GM10248 (cell line): ENCODE measurements around the gene RAB3D.

Experiments used
- CTCF ChIA-PET: fragments of 300-600 bp; sonication (Branson Sonifier 250); formaldehyde crosslinking; extraction: SDS; loops from one replicate; lab custom pipeline; 2021; ENCODE audit warnings: antibody characterized with exemption; lab: Yijun Ruan, JAX
- POLR2A ChIA-PET: fragments of 350-650 bp; sonication (Branson Sonifier 250); formaldehyde crosslinking; extraction: SDS; loops from one replicate; lab custom pipeline; 2020; ENCODE audit warnings: antibody characterized with exemption; lab: Yijun Ruan, JAX
- DNase-seq: peaks from one replicate; pipeline ENCODE4 v3.0.0; 2012; ENCODE audit errors: extremely low spot score
- CTCF ChIP-seq: IDR thresholded peaks from 2 replicates; pipeline ENCODE4 v1.5.1; 2012; ENCODE audit warnings: mild to moderate bottlenecking, low read depth; ENCODE audit errors: extremely low read depth, missing control alignments, control extremely low read depth

The RAB3D gene

DNA sequence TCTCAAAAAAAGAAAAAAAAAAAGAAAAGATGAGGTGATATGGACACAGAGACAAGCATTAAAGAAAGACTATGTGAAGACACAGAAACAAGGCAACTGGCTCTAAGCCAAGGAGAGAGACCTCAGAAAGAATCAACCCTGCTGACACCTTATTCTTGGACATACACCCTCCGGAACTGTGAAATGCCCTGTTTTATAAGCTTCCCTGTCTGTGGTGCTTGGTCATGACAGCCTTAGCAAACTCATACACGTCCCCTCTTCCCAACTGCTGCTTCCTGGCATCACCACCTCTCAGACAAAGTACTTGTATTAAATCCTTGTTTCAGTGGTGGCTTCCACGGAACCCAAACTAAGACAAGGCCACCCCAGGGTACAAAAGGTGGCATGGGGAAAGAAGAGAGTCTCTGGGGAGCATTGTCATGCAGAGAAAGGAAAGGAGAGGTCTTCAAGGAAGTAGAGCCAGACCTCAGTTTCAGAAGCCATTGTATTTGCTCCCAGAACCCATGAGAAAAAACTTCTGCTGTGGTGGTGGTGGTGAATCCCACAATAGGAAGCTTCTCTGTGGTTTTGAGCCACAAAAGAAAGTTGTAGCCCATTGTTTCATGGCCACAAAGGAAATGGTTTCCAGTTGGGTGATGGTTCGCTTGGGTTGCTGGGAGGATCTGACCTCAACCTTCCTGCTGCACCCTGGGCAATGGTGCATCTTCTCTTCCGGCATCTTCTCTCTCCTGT lies 59.8 kb downstream of the RAB3D start:
- POLR2A ChIA-PET: interaction anchor here (1.1 kb wide), 1 partner anchor 166 kb away, joined by 3 read pairs; no protein-coding TSS in a partner anchor

GRCh38 chr19:11278670-11279069 lies 60.8 kb downstream of the RAB3D start:
- POLR2A ChIA-PET: interaction anchor here (0.6 to 0.7 kb wide), 2 partner anchors 67 to 103 kb away, joined by 4 to 5 read pairs; partner anchors contain the start of gene TMEM205
- CTCF ChIA-PET: interaction anchor here (0.8 kb wide), 1 partner anchor 35 kb away, joined by 3 read pairs; no protein-coding TSS in a partner anchor
- TF ChIP-seq CTCF: no peak
- DNase-seq: no peak

More for the DNA sequence above, 59.8 kb downstream of the RAB3D start:
- CTCF ChIA-PET: interaction anchor here (0.8 to 2.1 kb wide), 5 partner anchors 14 to 156 kb away, joined by 3 to 7 read pairs (median 3); partner anchors contain the start of genes PRKCSH and TSPAN16
- peak; percentile 53 for DNase-seq
- TF ChIP-seq CTCF: no peak

GRCh38 chr19:11274533-11275086 lies 64.8 kb downstream of the RAB3D start:
- no peak for TF ChIP-seq CTCF
- ChIA-PET CTCF (interaction anchor here (0.7 to 2.7 kb wide), 5 partner anchors 12 to 208 kb away, joined by 3 to 9 read pairs (median 4); no protein-coding TSS in a partner anchor), POLR2A (no interaction called here)
- no peak for DNase-seq

- CTCF ChIA-PET: interaction anchor here (1.0 to 2.7 kb wide), 3 partner anchors 13 to 209 kb away, joined by 4 to 9 read pairs (median 5); no protein-coding TSS in a partner anchor
- no peak for DNase-seq
- POLR2A ChIA-PET: no interaction called here
- no peak for TF ChIP-seq CTCF
Measured at GRCh38 chr19:11273989-11274388, 65.5 kb downstream of the RAB3D start.

GRCh38 chr19:11273296-11273695 lies 66.2 kb downstream of the RAB3D start:
- POLR2A ChIA-PET: no interaction called here
- CTCF ChIA-PET: interaction anchor here (1.0 to 1.1 kb wide), 2 partner anchors 17 to 21 kb away, joined by 4 to 5 read pairs; no protein-coding TSS in a partner anchor
- no peak for TF ChIP-seq CTCF
- no peak for DNase-seq
